ENCODE data around the gene MACF1.

The MACF1 gene

GRCh38 chr1:39394598-39394997 lies 190.1 kb downstream of the MACF1 start:
- no peak for TF ChIP-seq CTCF (IDR thresholded peaks at IDR 0.05; ENCODE audit: insufficient read depth, low read length, missing control alignments)
- POLR2A ChIA-PET, result no interaction called here
- CTCF ChIA-PET, result interaction anchor here (1.0 to 6.3 kb wide), 5 partner anchors 7 to 296 kb away, joined by 3 to 57 read pairs (median 5); no protein-coding TSS in a partner anchor
- no peak for DNase-seq (ENCODE audit: low read depth, low spot score)
- no peak overlapping the region for H3K4me3 ChIP-seq (ENCODE audit: low read depth, low read length)

- ChIA-PET POLR2A (interaction anchor here (0.7 kb wide), 1 partner anchor 10 kb away, joined by 3 read pairs; no protein-coding TSS in a partner anchor), CTCF (interaction anchor here (0.8 to 6.3 kb wide), 6 partner anchors 8 to 297 kb away, joined by 3 to 57 read pairs (median 4); no protein-coding TSS in a partner anchor)
- no peak for TF ChIP-seq CTCF (IDR thresholded peaks at IDR 0.05; ENCODE audit: insufficient read depth, low read length, missing control alignments)
- peak; percentile 64 for DNase-seq (ENCODE audit: low read depth, low spot score)
- H3K4me3 ChIP-seq (ENCODE audit: low read depth, low read length), result no peak overlapping the region
These were observed 190.9 kb downstream of the MACF1 start for GRCh38 chr1:39395357-39395831.

DNA sequence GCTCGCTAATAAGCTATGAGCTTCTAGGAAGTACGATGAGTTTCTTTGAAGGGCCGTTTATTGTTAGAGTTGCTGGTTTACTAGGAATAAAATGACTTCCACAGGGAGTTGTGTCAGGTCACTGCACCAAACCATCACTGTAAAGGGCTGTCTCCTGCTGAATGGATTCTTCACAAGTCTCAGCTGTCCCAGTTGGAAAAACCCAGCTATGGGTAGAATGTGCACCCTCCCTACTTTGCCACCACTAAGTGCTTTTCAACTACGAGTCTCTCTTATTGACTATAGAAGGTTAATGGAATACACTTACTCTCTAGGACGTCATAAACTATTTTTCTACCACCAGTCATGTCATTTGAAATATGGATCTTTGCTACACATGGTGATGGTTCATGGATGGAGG lies 192.2 kb downstream of the MACF1 start:
- no peak for DNase-seq (ENCODE audit: low read depth, low spot score)
- H3K4me3 ChIP-seq (ENCODE audit: low read depth, low read length), result no peak overlapping the region
- TF ChIP-seq CTCF (IDR thresholded peaks at IDR 0.05; ENCODE audit: insufficient read depth, low read length, missing control alignments), result no peak
- CTCF ChIA-PET, result interaction anchor here (0.8 to 6.3 kb wide), 3 partner anchors 9 to 14 kb away, joined by 3 to 57 read pairs (median 38); no protein-coding TSS in a partner anchor
- POLR2A ChIA-PET, result interaction anchor here (0.6 kb wide), 1 partner anchor 14 kb away, joined by 3 read pairs; no protein-coding TSS in a partner anchor

- POLR2A ChIA-PET, result interaction anchor here (2.0 to 2.3 kb wide), 2 partner anchors 10 to 12 kb away, joined by 17 to 33 read pairs; no protein-coding TSS in a partner anchor
- DNase-seq (ENCODE audit: low read depth, low spot score), result no peak
- H3K4me3 ChIP-seq (ENCODE audit: low read depth, low read length), result no peak overlapping the region
- TF ChIP-seq CTCF (IDR thresholded peaks at IDR 0.05; ENCODE audit: insufficient read depth, low read length, missing control alignments), result no peak
- CTCF ChIA-PET, result interaction anchor here (1.0 to 6.3 kb wide), 3 partner anchors 10 to 14 kb away, joined by 3 to 58 read pairs (median 38); no protein-coding TSS in a partner anchor
These were observed 193.0 kb downstream of the MACF1 start for GRCh38 chr1:39397487-39397886.

DNA sequence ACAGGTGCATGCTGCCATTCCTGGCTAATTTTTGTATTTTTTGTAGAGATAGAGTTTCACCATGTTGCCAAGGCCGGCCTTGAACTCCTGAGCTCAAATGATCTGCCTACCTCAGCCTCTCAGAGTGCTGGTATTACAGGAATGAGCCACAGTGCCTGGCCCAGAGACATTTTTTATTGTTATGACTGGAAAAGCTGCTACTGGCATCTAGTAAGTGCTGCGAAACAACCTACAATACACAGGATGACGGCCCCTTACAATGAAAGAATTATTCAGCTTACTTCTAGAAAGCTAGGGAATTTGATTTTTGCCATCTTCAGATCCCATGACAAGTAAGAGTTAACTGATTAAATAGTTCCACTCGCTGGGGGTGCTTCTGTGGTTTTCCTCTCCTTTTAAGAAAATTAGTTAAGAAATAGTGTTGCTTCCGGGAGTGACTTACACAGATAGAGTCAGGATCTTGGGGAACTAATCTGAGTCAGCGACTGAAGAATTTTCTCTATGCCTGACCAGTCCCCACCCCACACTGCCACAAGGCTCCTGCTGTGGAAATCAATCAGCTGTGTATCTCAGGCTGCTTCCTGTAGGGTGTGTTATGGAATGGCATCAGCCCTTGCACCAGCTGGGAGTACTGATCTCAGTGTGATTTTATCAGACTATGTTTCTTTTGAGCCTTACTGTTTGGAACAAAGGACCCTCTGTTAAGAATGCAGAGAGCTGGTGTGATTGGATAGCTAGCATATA lies 194.0 kb downstream of the MACF1 start:
- peak; percentile 91 for DNase-seq (ENCODE audit: low read depth, low spot score)
- H3K4me3 ChIP-seq (ENCODE audit: low read depth, low read length), result no peak overlapping the region
- POLR2A ChIA-PET, result interaction anchor here (0.6 to 2.3 kb wide), 4 partner anchors 11 to 20 kb away, joined by 3 to 33 read pairs (median 11); no protein-coding TSS in a partner anchor
- CTCF ChIA-PET, result interaction anchor here (0.9 to 6.3 kb wide), 6 partner anchors 9 to 306 kb away, joined by 3 to 58 read pairs (median 4); no protein-coding TSS in a partner anchor
- TF ChIP-seq CTCF (IDR thresholded peaks at IDR 0.05; ENCODE audit: insufficient read depth, low read length, missing control alignments), result no peak

- POLR2A ChIA-PET, result interaction anchor here (0.5 kb wide), 1 partner anchor 9 kb away, joined by 3 read pairs; no protein-coding TSS in a partner anchor
- DNase-seq (ENCODE audit: low read depth, low spot score), result no peak
- no peak overlapping the region for H3K4me3 ChIP-seq (ENCODE audit: low read depth, low read length)
- CTCF ChIA-PET, result interaction anchor here (1.1 to 6.3 kb wide), 5 partner anchors 10 to 303 kb away, joined by 3 to 58 read pairs (median 5); no protein-coding TSS in a partner anchor
- no peak for TF ChIP-seq CTCF (IDR thresholded peaks at IDR 0.05; ENCODE audit: insufficient read depth, low read length, missing control alignments)
These were observed 196.6 kb downstream of the MACF1 start for GRCh38 chr1:39401106-39401505.

All from AG04449 (cell line).